ENCODE results near the gene B3GALT4.

Gene B3GALT4

GRCh38 chr6:33286946-33287914 is 10.3 kb downstream of the B3GALT4 start:
- TF ChIP-seq CTBP1 (IDR thresholded peaks at IDR 0.05; ENCODE audit: borderline replicate concordance) (no peak), TARDBP (IDR thresholded peaks at IDR 0.05) (no peak), HDGF (IDR thresholded peaks at IDR 0.05; ENCODE audit: borderline replicate concordance) (no peak), ZNF384 (IDR thresholded peaks at IDR 0.05) (no peak), BHLHE40 (IDR thresholded peaks at IDR 0.05; ENCODE audit: borderline replicate concordance) (no peak), ELF4 (IDR thresholded peaks at IDR 0.05) (no peak), FOXK2 (IDR thresholded peaks at IDR 0.05) (no peak), NFRKB (IDR thresholded peaks at IDR 0.05) (no peak), FOXA1 (IDR thresholded peaks at IDR 0.05) (no peak), SUZ12 (IDR thresholded peaks at IDR 0.05) (no peak), PKNOX1 (IDR thresholded peaks at IDR 0.05) (no peak), LEF1 (IDR thresholded peaks at IDR 0.05; ENCODE audit: borderline replicate concordance) (no peak), L3MBTL2 (conservative IDR thresholded peaks at IDR 0.05) (no peak), ARNT (IDR thresholded peaks at IDR 0.05) (no peak), FOXM1 (IDR thresholded peaks at IDR 0.05; ENCODE audit: borderline replicate concordance) (no peak), SP1 (IDR thresholded peaks at IDR 0.05) (no peak)
- POLR2A ChIA-PET, result interaction anchor here (0.8 to 3.1 kb wide), 4 partner anchors 9 to 15 kb away, joined by 3 to 44 read pairs (median 6); partner anchors contain the start of genes B3GALT4, RGL2, RPS18 and VPS52
- no peak for DNase-seq (ENCODE audit: extremely low spot score)
- CTCF ChIA-PET, result no interaction called here

DNA sequence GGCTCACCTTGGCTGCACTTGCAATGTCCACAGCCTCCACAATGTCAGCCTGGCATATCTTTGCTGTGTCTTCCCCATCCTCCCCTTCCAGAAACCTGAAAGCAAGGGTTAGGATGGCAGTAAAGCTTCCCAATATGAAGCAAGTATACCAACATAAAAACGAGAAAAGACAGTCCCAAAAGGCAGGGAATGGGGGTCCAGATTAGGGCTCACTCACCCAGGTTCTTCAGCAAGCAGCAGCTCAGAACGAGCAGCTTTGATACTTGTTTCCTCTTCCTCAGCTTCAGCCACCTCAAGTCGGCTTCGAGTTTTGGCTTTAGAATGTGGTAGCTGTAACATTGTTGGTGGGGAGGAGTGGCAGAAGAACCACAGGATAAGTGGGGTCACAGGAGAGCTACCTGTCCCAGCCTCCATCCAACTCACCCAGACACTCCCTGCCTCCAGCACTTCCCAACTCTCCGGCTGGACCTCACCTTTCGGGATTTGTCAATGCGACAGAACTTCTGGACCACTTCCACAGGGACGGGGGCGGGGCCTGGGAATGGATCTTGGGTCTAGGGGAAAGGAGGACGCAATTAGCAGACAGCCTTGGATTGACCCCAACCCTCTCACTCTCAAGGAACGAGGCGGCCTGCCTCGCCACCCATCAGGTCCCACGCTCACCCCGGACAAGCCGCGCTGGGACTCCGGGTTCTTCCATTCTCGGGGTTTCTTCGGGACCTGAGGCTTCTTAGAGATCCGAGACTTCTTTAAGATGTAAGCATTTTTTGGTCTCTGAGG is 11.4 kb downstream of the B3GALT4 start:
- POLR2A ChIA-PET, result interaction anchor here (0.8 to 3.5 kb wide), 6 partner anchors 8 to 30 kb away, joined by 5 to 44 read pairs (median 22); partner anchors contain the start of genes B3GALT4, RGL2, RPS18 and VPS52
- no peak for TF ChIP-seq FOXA1 (IDR thresholded peaks at IDR 0.05)
- no peak for TF ChIP-seq BHLHE40 (IDR thresholded peaks at IDR 0.05; ENCODE audit: borderline replicate concordance)
- no peak for TF ChIP-seq PKNOX1 (IDR thresholded peaks at IDR 0.05)
- no peak for TF ChIP-seq ELF4 (IDR thresholded peaks at IDR 0.05)
- no peak for TF ChIP-seq FOXM1 (IDR thresholded peaks at IDR 0.05; ENCODE audit: borderline replicate concordance)
- TF ChIP-seq L3MBTL2 (conservative IDR thresholded peaks at IDR 0.05), result no peak
- no peak for TF ChIP-seq ARNT (IDR thresholded peaks at IDR 0.05)
- no peak for TF ChIP-seq ZNF384 (IDR thresholded peaks at IDR 0.05)
- no peak for TF ChIP-seq NFRKB (IDR thresholded peaks at IDR 0.05)
- no peak for TF ChIP-seq TARDBP (IDR thresholded peaks at IDR 0.05)
- no peak for TF ChIP-seq SP1 (IDR thresholded peaks at IDR 0.05)
- no peak for TF ChIP-seq CTBP1 (IDR thresholded peaks at IDR 0.05; ENCODE audit: borderline replicate concordance)
- no peak for TF ChIP-seq SUZ12 (IDR thresholded peaks at IDR 0.05)
- TF ChIP-seq HDGF (IDR thresholded peaks at IDR 0.05; ENCODE audit: borderline replicate concordance), result no peak
- no peak for TF ChIP-seq LEF1 (IDR thresholded peaks at IDR 0.05; ENCODE audit: borderline replicate concordance)
- TF ChIP-seq FOXK2 (IDR thresholded peaks at IDR 0.05), result no peak
- no peak for DNase-seq (ENCODE audit: extremely low spot score)

DNA sequence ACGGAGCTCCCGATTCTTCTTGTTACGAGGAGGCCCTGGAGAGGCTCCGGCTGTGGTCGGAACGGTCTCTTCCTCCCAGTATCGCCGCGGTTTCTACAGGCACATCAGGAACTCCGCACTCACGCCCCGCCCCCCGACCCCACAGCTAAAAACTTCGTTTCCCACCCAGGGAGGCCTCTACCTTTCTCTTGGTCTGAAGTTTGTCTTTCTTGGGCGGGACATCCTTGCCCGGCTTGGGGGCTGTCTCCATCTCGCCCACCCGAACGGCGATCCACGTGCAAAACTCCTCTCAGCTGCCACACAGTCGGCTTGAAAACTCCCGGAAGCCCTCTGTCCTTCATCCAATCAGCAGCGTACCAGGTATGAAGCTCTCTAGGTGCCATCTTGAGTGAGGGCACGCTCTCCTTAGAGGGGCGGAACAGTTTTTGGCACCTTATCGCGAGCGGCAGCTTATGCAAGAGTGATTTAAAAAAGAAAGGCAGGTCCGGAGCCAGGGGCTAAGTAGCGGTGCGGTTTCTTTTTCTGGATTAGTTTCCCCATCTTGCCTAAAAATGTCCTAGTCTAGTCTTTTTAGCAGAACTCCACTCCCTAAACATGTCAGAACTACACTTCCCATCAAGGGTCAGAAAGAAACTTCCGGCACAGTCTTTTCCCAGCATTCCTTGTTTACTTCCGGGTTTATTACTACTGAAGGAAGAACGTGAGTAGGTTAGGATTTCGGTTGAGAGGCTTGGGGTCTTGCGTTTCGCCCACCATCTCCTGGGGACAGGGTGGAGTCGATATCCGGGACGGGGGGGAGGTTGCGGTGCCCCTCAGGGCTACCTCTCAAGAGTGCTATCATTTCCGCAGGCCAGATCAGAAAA is 12.2 kb downstream of the B3GALT4 start, which contains the start of the genes PFDN6 and WDR46:
PFDN6 (plus strand) TSS at position 681 of the 863 bp plus-strand sequence. CDS start 256 bp downstream, outside the sequence.
WDR46 (minus strand) TSS at position 319 of the 863 bp plus-strand sequence; CDS start at position 250, 69 bp downstream.
- TF ChIP-seq ELF4 (IDR thresholded peaks at IDR 0.05), result peak; percentile 96
- TF ChIP-seq SUZ12 (IDR thresholded peaks at IDR 0.05), result no peak; the same call in 1 of the 2 replicates
- TF ChIP-seq FOXA1 (IDR thresholded peaks at IDR 0.05), result no peak
- TF ChIP-seq CTBP1 (IDR thresholded peaks at IDR 0.05; ENCODE audit: borderline replicate concordance), result no peak
- TF ChIP-seq PKNOX1 (IDR thresholded peaks at IDR 0.05), result peak; percentile 40; the same call in 1 of the 2 replicates
- peak; percentile 92 for TF ChIP-seq FOXK2 (IDR thresholded peaks at IDR 0.05)
- no peak for TF ChIP-seq HDGF (IDR thresholded peaks at IDR 0.05; ENCODE audit: borderline replicate concordance)
- no peak for TF ChIP-seq ARNT (IDR thresholded peaks at IDR 0.05)
- no peak for TF ChIP-seq ZNF384 (IDR thresholded peaks at IDR 0.05)
- TF ChIP-seq L3MBTL2 (conservative IDR thresholded peaks at IDR 0.05), result peak; percentile 84
- peak; percentile 86 for DNase-seq (ENCODE audit: extremely low spot score)
- ChIA-PET CTCF (interaction anchor here (0.6 to 1.8 kb wide), 5 partner anchors 9 to 23 kb away, joined by 3 to 6 read pairs (median 3); partner anchors contain the start of gene B3GALT4), POLR2A (interaction anchor here (0.8 to 3.5 kb wide), 11 partner anchors 9 to 291 kb away, joined by 3 to 44 read pairs (median 5); partner anchors contain the start of genes B3GALT4, BAK1, CUTA and RGL2)

More for the DNA sequence above, 11.4 kb downstream of the B3GALT4 start:
- CTCF ChIA-PET, result interaction anchor here (0.6 to 1.8 kb wide), 4 partner anchors 10 to 23 kb away, joined by 3 to 6 read pairs (median 4); partner anchors contain the start of gene B3GALT4

- DNase-seq (ENCODE audit: extremely low spot score), result no peak
These were observed 12.9 kb downstream of the B3GALT4 start for GRCh38 chr6:33289784-33290315.

More at GRCh38 chr6:33289784-33290315, 12.9 kb downstream of the B3GALT4 start:
- ChIA-PET POLR2A (interaction anchor here (0.8 to 3.5 kb wide), 10 partner anchors 8 to 290 kb away, joined by 3 to 44 read pairs (median 6); partner anchors contain the start of genes B3GALT4, BAK1, CUTA and RGL2), CTCF (interaction anchor here (1.2 to 1.4 kb wide), 2 partner anchors 10 to 13 kb away, joined by 3 to 6 read pairs; partner anchors contain the start of gene B3GALT4)
- TF ChIP-seq L3MBTL2 (conservative IDR thresholded peaks at IDR 0.05) (no peak), ELF4 (IDR thresholded peaks at IDR 0.05) (no peak), SP1 (IDR thresholded peaks at IDR 0.05) (no peak), HDGF (IDR thresholded peaks at IDR 0.05; ENCODE audit: borderline replicate concordance) (no peak), FOXK2 (IDR thresholded peaks at IDR 0.05) (no peak), ARNT (IDR thresholded peaks at IDR 0.05) (no peak), SUZ12 (IDR thresholded peaks at IDR 0.05) (no peak), ZNF384 (IDR thresholded peaks at IDR 0.05) (no peak), PKNOX1 (IDR thresholded peaks at IDR 0.05) (no peak), BHLHE40 (IDR thresholded peaks at IDR 0.05; ENCODE audit: borderline replicate concordance) (no peak), NFRKB (IDR thresholded peaks at IDR 0.05) (no peak), CTBP1 (IDR thresholded peaks at IDR 0.05; ENCODE audit: borderline replicate concordance) (no peak), TARDBP (IDR thresholded peaks at IDR 0.05) (no peak), FOXA1 (IDR thresholded peaks at IDR 0.05) (no peak), FOXM1 (IDR thresholded peaks at IDR 0.05; ENCODE audit: borderline replicate concordance) (no peak), LEF1 (IDR thresholded peaks at IDR 0.05; ENCODE audit: borderline replicate concordance) (no peak)

Measured in HEK293T (cell line).